ENCODE data around the gene RPH3AL. TPM values are rescaled to one million over a fixed set of nuclear protein-coding genes. Genes with fewer than 3 reads are reported as not detected.

Gene RPH3AL
- total RNA-seq, 4 donors from 2014 or later = 13.0 to 49.2 (median 26.9) TPM

DNA sequence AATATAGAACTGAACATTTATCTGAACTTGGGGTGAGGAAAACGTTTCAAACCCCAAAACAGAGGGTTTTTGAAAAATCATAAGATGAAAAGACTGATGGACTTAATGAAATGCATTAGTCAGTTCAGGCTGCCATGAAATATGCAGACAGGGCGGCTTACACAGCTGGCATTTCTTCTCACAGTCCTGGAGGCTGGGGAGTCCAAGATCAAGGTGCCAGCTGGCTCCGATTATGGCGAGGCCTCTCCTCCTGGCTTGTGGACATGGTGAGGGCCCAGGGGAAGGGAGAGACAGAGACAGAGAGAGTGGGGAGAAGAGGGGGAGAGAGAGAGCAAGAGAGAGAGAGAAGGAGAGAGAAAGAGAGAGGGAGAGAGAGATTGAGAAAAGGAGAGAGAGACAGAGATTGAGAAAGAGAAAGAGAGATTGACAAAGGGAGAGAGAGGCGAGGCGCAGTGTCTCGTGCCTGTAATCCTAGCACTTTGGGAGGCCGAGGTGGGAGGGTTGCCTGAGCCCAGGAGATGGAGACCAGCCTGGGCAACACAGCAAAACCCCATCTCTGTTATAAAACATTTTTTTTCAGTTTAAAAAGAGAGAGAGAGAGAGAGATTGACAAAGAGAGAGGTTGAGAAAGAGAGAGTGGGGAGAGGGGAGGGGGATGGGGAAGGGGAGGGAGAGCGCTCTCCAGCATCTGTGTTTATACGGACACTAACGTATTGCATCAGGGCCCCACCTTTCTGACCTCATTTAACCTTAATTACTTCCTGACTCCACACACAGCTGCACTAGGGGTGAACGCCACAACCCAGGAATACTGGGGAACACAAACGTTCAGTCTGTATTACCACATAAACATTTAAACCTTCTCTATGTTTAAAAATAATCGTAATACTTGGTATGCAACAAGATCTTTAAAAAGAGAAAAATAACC lies 24.6 kb upstream of the RPH3AL start:
- TF ChIP-seq, protein P1, sequence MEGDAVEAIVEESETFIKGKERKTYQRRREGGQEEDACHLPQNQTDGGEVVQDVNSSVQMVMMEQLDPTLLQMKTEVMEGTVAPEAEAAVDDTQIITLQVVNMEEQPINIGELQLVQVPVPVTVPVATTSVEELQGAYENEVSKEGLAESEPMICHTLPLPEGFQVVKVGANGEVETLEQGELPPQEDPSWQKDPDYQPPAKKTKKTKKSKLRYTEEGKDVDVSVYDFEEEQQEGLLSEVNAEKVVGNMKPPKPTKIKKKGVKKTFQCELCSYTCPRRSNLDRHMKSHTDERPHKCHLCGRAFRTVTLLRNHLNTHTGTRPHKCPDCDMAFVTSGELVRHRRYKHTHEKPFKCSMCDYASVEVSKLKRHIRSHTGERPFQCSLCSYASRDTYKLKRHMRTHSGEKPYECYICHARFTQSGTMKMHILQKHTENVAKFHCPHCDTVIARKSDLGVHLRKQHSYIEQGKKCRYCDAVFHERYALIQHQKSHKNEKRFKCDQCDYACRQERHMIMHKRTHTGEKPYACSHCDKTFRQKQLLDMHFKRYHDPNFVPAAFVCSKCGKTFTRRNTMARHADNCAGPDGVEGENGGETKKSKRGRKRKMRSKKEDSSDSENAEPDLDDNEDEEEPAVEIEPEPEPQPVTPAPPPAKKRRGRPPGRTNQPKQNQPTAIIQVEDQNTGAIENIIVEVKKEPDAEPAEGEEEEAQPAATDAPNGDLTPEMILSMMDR (IDR thresholded peaks at IDR 0.05; ENCODE audit: low read depth) = no peak

DNA sequence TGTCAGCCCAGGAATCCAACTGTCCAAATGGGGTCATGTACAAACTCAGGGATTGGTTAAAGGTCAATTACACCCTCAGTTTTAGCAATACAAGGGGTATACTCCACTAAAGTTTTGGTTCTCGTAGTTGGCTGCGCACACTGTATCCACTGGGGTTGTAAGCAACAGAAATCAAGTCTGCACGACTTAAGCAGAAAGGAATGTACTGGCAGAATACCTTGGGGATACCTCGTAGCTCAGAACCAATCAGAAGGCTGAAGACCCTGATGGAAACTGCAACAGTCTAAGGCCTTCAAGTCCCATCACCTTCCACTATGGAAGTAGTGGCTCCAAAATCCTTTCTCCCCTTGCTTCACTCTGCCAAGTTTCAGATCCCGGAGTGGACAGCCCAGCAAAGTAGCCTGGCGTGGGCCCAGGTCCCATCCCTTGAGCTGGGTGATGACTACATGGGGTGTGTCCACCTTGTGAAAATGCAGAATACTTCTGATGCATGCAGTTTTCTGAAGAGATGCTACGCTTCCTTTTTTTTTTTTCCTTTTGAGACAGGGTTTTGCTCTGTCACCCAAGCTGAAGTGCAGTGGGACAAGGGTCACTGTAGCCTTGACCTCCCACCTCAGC lies 21.1 kb upstream of the RPH3AL start:
- TF ChIP-seq, protein P1 (IDR thresholded peaks at IDR 0.05; ENCODE audit: low read depth) = no peak

DNA sequence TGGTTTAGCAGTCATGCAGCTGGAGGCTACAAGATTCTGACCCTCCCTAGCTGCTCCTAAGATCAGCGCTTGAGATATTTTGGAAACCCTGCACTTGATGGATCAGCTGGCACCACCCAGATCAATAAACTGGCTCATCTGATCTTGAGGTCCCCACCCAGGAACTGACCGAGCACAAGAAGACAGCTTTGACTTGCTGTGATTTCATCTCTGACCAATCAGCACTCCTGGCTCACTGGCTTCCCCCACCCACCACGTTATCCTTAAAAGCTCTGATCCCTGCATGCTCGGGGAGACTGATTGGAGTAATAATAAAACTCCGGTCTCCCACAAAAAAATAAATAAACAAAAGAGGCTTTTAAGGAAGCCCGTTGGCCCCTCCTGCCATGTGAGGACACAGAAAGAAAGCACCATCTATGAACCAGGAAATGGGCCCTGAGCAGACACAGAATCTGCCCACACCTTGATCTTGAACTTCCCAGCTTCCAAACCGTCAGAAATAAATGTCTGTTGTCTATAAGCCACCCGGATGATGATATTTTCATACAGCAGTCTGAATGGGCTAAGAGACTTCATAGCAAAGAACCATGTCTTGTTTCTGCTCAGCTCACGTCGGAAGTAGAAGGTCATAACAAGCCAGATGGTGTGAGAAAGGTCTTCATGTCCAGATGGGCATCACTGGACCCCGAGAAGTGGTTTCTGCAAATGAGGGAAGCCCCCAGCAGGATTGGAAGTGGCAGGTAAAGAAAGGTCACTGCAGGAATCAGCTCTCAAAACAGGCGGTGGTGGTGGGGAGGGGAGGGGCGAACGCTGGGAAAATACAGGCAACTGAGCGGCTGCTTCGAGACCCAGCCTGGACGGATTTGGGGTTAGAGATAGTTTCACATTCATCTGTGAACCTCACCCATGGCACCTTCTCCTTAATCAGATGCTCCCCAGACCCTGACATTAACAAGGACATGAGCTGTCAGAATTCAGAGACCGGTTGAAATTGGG lies 19.8 kb upstream of the RPH3AL start:
- TF ChIP-seq, protein P1 (IDR thresholded peaks at IDR 0.05; ENCODE audit: low read depth) = no peak

DNA sequence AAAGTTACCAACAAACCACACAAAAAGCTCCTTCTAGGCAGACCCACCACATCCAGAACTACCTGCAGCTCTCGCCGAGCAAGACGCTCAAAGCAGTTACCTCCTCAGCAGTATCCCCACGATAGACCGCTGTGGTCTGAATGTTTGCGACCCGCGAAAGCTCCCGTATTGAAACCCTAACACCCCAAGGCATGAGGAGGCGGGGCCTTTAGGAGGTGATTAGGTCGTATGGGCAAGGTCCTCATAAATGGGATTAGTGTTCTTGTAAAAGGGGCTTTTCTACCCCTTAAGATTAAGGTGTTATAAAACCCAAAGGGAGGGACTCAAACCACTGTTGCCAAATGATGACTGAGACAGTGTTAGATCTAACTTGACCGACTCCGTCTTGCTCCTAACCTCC lies 19.0 kb upstream of the RPH3AL start:
- TF ChIP-seq, protein P1 (IDR thresholded peaks at IDR 0.05; ENCODE audit: low read depth) = no peak

DNA sequence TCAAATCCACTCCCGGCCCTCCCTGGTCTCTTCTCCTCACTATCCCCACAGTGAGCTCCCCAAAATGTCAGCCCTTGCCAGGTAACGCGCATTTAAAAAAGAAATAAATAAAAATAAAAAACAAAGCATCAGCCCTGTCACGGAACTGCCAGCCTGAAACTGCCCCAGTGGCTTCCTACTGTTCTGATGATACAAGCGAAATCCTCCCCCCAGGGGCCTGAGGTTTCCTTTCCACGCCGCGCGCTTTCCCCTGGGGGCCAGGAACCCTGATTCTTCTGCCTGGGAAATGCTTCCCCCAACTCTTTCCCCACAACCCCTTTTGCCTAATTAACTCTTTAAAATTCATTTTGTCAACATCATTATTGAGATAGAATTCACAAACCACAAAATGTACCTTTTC lies 12.2 kb upstream of the RPH3AL start:
- TF ChIP-seq, protein P1 (IDR thresholded peaks at IDR 0.05; ENCODE audit: low read depth) = no peak

DNA sequence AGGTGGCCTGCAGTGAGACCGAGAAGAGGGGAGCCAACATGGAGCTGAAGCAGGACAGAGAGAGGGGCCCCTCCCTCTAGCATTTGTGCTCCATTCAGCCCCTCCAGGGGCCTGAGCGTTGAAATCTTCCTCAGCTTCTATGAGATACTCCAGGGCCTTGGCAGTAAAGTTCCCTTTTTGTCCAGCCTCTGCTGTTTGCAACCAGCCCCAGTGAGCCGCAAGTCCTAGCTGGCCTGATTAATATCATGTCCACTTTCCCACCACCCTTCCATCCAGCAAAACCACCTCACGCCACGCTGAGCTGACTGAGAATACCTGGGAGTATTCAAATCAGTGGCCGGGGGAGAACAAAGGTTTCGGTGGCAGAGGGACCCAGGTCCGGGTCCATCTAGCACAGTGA lies 11.7 kb upstream of the RPH3AL start:
- TF ChIP-seq, protein P1 (IDR thresholded peaks at IDR 0.05; ENCODE audit: low read depth) = no peak
